ENCODE results near the gene HS1BP3. TPM values are rescaled to one million over a fixed set of nuclear protein-coding genes. Genes with fewer than 3 reads are reported as not detected.

Gene HS1BP3
- total RNA-seq, 1 experiment from 2014 or later = 28.0 TPM

DNA sequence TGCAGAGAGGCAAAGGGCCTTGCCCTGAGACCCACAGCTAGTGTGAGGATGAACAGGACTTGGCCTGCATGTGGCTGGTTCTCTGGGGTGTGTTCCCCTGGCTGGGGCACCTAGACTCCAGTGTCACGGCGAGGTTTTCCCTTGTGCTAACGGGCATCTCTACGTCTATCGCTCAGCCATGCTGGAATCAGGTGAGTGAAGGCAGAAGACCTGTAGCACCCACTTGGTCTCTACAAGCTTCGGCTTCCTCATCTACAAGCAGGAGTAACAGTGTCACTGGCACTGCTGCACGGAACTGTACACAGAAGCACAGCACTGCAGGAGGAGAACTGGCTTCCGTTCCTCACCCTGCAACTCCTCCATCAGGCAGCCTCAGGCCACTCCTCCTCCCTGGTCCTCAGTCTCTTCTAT lies 30.6 kb downstream of the HS1BP3 start:
- no peak for DNase-seq
- no peaks in the 10 kb centered on the region for H3K27me3 ChIP-seq
- no peak overlapping the region for H3K4me3 ChIP-seq
- H3K36me3 ChIP-seq = peaks cover 2% of the 10 kb centered on the region; the same call in 1 of the 2 replicates
- no peaks in the 10 kb centered on the region for H3K9me3 ChIP-seq

DNA sequence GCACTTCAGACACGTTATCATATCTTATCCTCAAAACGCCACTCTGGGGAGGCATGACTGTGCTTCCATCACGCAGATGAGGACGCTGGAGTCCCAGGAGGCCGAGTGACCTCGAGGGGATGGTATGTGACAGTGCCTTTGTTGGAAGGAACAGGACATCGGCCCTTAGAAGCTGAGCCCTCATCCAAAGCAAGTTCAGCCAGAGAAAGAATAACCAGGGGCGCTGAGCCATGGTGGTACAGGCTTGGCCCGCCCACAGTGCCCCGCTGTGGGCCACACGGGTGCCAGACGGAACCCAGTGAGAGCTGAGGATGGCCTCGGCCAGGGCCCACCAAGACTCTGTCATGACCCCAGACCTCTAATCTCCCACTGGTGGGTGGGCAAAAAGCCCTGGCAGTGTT lies 31.3 kb downstream of the HS1BP3 start:
- no peak for DNase-seq
- Histone ChIP-seq H3K36me3 (peaks cover 2% of the 10 kb centered on the region; the same call in 1 of the 2 replicates), H3K9me3 (no peaks in the 10 kb centered on the region), H3K27me3 (no peaks in the 10 kb centered on the region), H3K4me3 (no peak overlapping the region)

DNA sequence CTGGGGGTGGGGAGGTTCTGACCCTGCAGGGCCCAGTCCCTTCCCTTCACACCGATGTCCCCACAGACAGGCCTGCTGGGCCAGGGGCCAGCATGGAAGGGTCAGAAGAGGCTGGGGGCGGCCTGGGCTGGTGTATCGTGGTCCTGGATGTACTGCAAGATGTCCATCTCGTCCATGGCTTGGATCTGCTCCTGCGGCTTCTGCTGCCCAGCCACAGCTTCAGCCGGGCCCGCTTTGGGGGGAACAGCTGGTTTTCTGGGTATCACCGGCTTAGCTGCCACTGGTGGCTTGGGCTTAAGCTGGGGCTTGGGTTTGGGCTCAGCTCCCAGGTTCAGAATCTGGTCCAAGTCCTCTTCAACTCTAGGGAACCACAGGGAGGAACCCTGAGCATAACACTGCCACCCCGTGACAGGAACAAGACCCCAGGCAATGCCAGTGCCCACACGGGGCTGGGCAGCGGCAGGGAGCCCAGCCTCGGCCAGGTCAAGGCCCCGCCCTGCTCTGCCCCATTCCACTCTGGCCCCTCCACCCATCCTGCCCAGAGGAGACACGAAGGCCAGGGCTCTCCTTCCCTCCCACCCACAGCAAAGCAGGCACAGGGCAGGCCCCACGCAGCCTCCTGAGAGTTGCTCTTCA lies 31.9 kb downstream of the HS1BP3 start:
- H3K4me3 ChIP-seq = no peak overlapping the region
- no peaks in the 10 kb centered on the region for H3K9me3 ChIP-seq
- DNase-seq = no peak
- peaks cover 2% of the 10 kb centered on the region; the same call in 1 of the 2 replicates for H3K36me3 ChIP-seq
- no peaks in the 10 kb centered on the region for H3K27me3 ChIP-seq

DNA sequence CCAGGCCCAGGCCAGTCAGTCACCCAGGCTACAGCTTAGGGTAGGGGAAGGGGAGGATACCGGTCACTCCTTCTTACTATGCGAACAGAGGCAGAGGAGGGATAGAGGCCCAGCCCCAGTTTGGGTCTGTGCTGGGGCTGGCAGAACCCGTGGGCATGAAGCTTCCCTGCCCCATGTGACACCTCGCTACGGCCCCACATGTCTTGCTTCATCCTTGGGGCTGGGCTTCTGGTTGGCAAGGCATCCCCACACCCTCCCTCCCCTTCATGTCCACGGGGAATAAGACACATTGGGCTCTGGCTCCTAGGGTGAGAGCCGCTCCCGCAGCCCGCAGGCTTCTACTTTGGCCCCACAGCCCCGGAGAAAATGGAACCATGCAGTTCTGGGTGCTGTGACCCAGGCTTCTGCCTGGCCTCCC lies 32.4 kb downstream of the HS1BP3 start:
- no peak for DNase-seq
- no peaks in the 10 kb centered on the region for H3K27me3 ChIP-seq
- peaks cover 2% of the 10 kb centered on the region; the same call in 1 of the 2 replicates for H3K36me3 ChIP-seq
- no peaks in the 10 kb centered on the region for H3K9me3 ChIP-seq
- H3K4me3 ChIP-seq = no peak overlapping the region

DNA sequence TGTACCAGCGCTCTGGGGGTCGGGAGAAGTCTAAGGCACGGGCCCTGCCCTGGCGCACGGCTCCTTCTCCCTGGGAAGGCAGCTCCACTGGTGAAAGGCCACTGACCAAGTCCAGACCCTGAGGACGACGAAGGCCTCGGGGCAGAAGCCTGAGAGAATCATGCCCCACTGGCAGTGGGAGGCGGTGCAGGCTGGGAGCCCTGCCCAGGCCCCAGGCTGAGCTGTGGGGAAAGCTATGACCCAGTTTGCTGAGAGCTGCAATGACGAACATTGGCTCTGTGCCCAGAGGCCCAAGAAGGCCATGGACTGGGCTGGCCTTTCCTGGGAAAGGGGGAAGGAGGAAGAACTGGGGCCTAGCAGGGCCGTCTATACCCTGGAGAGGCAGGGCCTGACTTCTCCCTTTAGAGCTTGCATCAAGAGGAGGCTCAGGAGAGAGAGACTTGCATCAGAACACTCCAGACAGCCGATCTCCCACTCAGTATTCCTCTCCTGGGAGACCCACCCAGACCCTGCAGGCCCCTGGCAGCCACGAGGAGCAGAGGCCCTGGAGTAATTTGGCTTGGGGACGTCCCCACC lies 32.9 kb downstream of the HS1BP3 start:
- Histone ChIP-seq H3K4me3 (no peak overlapping the region), H3K9me3 (no peaks in the 10 kb centered on the region), H3K36me3 (peaks cover 2% of the 10 kb centered on the region; the same call in 1 of the 2 replicates), H3K27me3 (no peaks in the 10 kb centered on the region)
- DNase-seq = peak; percentile 98

DNA sequence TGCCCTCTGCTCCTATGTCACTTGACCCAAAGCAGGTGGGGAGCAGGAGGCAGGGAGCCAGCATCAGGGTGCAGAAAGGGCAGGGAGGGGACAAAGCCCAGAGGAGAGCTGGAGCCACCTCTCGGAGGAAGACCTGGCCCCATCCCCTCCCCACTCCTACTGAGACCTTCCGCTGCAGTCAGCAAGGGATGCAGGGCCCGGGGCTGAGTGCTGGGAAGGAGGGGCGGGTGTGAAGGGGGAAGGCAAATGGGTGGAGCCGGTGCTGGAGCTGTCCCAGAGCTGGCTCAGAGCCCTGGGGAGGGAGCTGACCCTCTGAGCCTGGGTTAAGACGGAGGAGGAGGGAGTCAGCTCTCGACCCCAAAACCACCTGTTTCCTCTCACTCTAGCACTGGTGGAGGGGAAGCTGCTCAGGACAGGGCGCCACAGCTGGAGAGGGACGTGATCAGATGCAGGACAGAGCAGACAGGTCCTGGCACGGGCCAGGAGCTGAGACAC lies 33.8 kb downstream of the HS1BP3 start:
- H3K4me3 ChIP-seq = no peak overlapping the region
- peaks cover 2% of the 10 kb centered on the region; the same call in 1 of the 2 replicates for H3K36me3 ChIP-seq
- DNase-seq = no peak
- H3K9me3 ChIP-seq = no peaks in the 10 kb centered on the region
- H3K27me3 ChIP-seq = no peaks in the 10 kb centered on the region

DNA sequence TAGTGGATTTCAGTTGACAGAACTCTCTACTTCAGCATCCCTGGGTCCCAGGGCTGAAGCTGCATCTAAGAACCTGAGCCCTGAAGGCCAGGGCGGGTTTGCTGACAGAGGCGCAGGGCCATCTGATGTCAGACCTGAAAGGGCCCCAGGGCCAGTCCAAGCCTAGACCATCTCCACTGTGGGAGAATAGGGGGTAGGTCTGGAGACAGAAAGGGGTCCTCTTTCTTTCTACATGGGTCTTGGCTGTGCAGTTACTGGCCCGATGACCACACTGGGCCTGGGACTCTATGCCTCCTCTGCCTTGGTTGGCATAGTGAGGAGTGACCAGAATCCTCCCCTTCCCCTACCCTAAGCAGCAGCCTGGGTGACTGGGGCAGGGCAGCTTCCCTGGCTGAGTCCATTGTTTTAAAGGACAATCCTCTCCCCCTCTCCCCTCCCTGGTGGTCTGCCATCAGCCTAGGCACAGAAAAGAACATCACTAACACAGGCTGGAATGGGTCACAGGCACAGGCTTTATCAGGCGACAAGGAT lies 34.5 kb downstream of the HS1BP3 start:
- Histone ChIP-seq H3K9me3 (no peaks in the 10 kb centered on the region), H3K27me3 (no peaks in the 10 kb centered on the region), H3K4me3 (no peak overlapping the region), H3K36me3 (peaks cover 2% of the 10 kb centered on the region; the same call in 1 of the 2 replicates)
- DNase-seq = no peak

DNA sequence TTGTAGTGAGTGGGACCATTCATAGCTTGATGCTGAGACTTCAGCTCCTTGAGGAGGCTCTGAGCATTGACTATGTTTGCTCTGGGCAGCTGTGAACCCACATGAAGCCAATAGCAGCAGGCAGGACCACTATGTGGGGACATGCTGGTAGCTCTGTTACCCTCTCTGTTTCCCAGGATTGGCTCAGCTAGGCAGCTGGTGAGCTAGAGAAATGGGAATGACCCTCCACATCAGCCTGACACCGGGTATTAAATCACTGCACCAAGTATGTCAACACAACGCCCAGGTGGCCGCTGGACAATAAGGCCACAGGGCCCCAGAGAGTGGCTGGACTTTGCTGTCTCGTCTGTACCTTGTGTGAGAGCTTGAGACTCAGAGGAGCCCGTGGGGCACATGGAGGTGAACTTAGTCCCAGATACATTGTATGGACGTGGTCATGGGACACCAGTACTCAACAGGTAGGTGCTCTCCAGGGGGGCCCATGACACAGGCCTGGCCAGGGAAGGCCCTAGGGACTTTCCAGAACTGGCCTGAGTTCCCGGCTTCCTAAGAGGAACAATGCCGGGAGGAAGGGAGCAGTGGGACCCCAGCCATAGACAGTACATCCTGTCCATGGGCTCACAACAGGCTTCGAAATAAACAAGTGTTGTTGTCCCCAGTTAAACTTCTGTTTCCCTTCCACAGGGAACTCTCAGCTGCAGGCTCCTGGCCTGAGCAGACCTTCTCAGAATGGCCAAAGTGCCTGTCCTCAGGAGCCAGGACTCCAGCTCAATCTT lies 35.2 kb downstream of the HS1BP3 start:
- Histone ChIP-seq H3K9me3 (no peaks in the 10 kb centered on the region), H3K4me3 (no peak overlapping the region), H3K27me3 (no peaks in the 10 kb centered on the region), H3K36me3 (peaks cover 2% of the 10 kb centered on the region; the same call in 1 of the 2 replicates)
- no peak for DNase-seq

DNA sequence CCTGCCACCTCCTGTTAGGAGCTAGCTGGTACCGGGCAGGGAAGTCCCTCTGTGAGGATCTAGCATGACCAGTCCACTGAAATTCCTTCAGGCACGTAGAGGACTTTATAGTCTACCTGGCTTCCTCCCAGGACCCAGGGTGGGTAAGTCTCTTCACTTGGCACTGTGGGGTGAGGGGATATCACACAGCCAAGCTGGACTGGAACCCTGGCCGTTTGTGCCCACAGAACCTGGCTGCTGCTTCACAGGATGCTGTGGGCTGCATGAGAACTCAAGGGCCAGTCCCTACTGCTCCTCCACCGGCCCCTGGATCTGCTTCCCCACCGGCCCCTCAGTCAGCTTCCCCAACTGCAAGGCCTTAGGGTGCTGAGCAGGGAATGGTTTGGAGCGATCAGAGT lies 35.8 kb downstream of the HS1BP3 start:
- Histone ChIP-seq H3K4me3 (no peak overlapping the region), H3K36me3 (peaks cover 2% of the 10 kb centered on the region; the same call in 1 of the 2 replicates), H3K9me3 (no peaks in the 10 kb centered on the region), H3K27me3 (no peaks in the 10 kb centered on the region)
- no peak for DNase-seq

DNA sequence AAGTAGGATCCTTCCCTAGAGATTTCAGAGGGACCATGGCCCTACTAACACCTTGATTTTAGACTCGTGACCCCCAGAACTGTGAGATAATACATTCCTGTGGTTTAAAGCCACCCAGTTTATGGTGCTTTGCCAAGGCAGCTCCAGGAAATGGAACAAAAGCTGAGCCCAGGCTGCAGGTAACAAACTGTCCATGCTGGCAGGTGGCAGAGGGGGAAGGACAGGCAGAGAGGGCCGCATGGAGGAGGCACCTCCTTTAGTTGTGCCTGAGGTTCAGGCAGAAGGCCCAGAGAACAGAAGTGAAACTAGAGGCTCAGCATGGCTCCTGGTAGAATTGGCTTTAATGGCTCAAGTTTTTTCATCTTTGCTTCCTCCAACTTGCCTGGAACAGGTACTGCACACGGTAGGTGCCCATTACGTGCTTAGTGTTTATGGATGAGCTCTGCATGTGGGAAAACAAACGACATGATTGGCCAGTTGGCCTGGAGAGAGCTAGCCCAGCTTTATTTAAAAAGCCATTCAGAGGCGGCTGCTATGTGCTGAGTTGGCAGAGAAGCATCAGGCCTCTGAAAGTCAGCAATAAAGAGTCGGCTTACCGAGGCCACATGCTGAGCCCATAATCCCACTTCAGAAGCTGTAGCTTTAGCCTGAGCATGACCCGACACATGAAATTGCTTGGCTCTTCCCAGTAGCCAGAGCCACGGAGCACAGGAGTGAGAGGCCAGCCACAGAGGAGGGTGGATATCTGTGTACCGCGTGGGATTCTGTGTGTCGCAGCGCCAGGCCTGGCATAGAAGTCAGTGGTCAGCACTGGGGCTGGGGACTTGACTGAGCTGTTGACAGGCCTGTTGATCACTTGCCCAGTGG lies 36.5 kb downstream of the HS1BP3 start:
- H3K9me3 ChIP-seq = no peaks in the 10 kb centered on the region
- H3K36me3 ChIP-seq = peaks cover 2% of the 10 kb centered on the region; the same call in 1 of the 2 replicates
- H3K27me3 ChIP-seq = no peaks in the 10 kb centered on the region
- H3K4me3 ChIP-seq = no peak overlapping the region
- DNase-seq = peak; percentile 78

DNA sequence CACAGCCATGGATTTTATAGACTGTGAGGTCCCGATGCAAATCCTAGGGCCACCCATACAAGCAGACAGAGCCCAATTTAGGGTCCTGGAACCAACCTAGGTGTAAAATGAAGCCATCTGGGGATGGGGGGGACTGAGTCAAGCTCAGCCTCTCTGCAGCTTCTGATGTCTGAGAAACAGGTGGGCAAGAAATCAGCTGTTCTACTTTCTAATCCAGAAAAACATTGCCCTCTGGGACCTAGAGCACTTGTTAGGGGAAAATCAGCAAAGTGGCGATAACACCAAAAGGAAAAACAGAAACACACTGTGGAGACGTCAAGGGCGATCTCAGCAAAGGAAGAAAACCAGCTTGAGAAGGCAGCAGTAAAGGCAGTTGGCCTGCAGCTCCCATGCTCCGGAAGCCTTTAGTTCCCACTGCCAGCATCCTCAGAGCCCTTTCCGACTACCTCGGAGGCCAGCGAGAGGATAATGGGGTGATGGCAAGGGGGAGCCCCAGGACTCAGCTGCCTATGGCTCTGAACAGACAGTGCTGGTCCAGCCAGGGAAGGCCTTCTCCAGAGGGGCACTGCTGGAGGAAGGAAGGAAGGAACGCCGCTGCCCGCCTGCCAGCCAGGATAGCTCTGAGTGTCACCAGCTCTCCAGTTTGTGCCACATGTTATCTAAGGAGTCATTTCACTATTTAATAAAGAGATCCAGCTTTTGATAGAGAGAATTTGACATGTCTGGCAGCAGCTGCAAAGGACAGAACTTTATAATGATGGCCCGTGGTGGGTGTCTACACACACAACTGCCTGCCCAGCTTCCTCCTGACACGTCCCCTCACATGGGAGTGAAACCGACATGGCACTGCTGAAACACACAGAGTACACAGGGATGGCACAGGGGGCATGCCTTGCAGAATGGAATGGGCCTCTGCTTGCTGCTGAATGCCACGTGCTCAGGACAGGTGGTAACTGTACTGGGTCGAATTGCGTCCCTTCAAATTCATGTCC lies 37.7 kb downstream of the HS1BP3 start:
- H3K9me3 ChIP-seq = no peaks in the 10 kb centered on the region
- H3K4me3 ChIP-seq = no peak overlapping the region
- no peak for DNase-seq
- H3K36me3 ChIP-seq = peaks cover under 1% of the 10 kb centered on the region; the same call in 1 of the 2 replicates
- no peaks in the 10 kb centered on the region for H3K27me3 ChIP-seq

DNA sequence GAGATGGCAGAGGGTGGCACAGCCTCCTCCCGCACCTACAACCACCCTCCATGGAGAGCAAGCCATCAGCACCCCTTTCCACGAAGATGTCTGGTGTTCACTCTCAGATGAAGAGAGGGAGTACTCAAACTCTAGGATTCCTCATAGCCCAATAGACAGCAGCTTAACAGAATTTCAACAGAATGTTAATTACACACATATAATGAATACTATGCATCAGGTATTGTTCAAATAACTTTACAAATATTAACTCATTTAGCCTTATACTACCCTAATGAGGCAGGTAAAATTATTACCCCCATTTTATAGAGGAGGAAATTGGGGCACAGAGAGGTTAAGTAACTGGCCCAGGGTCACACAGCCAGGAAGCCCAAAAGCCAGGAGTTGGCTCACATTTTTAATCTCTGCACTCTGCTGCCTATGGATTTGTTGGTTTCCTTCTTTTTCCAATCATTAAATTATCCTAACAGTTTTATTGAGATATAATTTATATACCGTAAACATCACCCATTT lies 39.0 kb downstream of the HS1BP3 start:
- no peaks in the 10 kb centered on the region for H3K36me3 ChIP-seq
- H3K4me3 ChIP-seq = no peak overlapping the region
- DNase-seq = no peak
- no peaks in the 10 kb centered on the region for H3K27me3 ChIP-seq
- peaks cover 5% of the 10 kb centered on the region for H3K9me3 ChIP-seq

DNA sequence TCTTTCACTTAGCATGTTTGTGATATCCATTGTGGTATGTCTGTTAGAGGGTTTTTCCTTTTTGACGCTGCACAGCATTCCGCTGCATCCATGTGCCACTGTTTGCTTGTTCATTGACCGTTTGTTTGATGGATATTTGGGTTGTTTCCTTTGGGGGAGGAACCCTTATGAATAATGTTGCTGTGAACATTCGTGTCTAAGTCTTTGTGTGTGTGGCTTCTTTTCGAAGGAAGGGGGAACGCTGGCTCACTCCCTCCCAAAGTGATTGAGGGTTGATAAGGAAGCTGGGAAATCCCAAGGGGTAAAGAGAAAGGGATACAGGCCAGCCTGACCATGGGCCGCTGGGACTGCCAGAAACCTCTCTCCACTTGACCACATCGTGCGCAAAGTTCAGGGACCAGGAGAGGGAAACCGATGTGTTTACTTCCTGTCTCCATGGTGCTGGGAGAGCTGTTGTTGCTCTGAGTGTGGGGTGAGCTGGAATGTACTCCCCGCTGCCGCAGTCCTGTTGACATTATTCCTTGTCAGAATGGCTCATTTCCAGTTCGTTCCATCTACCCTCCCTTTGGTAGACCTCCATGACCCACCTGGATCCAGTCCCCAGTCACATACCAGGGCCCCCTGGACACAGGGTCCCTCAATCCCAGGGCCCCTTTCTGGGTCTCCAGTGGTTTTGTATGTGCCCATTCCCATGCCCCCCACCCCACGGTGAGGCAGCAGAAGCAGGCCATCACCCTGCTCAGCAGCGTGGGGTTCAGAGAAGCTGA lies 39.6 kb downstream of the HS1BP3 start:
- Histone ChIP-seq H3K27me3 (no peaks in the 10 kb centered on the region), H3K36me3 (no peaks in the 10 kb centered on the region), H3K9me3 (peaks cover 5% of the 10 kb centered on the region), H3K4me3 (no peak overlapping the region)
- DNase-seq = no peak

DNA sequence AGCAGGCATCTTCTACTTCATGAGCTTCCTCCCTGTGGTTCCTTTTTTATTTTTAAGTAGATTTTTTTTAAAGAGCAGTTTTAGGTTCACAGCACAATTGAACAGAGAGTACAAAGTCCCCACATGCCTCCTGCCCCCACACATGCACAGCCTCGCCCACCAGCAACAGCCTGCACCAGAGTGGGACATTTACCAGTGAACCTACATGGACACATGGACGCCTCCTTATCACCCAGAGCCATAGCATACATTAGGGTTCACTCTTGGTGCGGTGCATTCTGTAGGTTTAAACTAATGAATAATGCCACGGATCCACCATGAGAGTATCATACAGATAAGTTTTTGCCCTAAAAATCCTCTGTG lies 40.9 kb downstream of the HS1BP3 start:
- no peaks in the 10 kb centered on the region for H3K36me3 ChIP-seq
- DNase-seq = no peak
- H3K9me3 ChIP-seq = peaks cover 5% of the 10 kb centered on the region
- no peaks in the 10 kb centered on the region for H3K27me3 ChIP-seq
- H3K4me3 ChIP-seq = no peak overlapping the region
